ENCODE data around the gene HAPLN3. TPM values are rescaled to one million over a fixed set of nuclear protein-coding genes. Genes with fewer than 3 reads are reported as not detected.
A peak's percentile ranks its signal among the peaks of the same experiment; 100 is the strongest.

Gene HAPLN3
- polyA plus RNA-seq, 1 of the 3 experiments (the other 2 are of a cell fraction): 9.7 TPM

DNA sequence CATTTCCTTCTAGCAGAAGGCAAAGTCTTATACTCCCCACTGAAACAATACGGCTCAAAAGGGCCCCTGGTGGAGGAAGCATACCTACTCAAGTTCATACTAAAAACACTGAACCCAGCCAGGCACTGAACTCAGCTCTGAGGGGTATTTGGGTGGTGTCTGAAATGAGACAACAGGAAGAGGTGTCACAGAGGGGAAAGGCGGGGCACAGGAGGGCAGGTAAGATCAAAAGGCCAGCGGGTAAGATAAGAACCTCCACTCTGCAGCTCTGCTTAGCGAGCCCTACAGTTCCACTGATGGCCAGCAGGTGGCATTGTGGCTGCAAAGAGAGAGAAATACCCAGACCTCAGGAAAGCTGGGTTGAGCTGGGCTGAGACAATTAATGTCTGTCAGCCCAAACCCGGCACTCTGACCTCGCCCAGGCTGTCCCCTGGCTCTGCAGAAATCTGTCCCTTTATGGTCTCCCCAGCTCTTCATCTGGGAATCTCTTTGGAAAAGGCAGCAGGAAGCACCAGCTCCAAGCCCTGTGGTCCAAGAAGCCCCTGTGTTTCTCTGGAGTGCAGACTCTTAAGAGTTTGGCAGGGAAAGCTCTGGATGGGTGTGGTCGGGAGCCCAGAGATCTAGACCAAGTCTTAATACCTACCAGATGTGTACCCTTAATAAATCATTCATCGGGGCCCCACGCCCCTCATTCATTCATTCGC is 9.4 kb upstream of the HAPLN3 start (continued):
- TF ChIP-seq RAD21 (IDR thresholded peaks at IDR 0.05; ENCODE audit: low read length) (peak; percentile 88), TAF1 (IDR thresholded peaks at IDR 0.05; ENCODE audit: borderline replicate concordance, low read depth, low read length) (no peak), RXRA (IDR thresholded peaks at IDR 0.05; ENCODE audit: borderline replicate concordance, low read depth) (no peak)

DNA sequence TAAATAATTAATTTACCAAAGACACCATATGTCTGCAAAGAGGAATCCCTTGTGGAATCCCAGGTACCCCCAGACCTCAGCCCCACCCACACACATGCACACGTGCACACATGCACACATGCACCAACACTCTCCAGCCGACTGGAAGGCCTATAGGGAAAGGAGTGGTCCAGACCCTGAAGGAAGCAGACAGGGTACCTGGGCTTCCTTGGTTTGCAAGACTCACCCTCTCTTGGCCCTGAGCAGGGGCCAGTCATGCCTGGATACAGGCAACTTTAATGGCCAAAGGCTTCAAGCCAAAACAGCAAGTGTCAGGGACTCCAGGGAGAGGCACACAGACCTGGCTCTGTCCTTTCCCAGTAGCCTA is 8.9 kb upstream of the HAPLN3 start:
- H3K4me2 ChIP-seq: no peak overlapping the region
- TF ChIP-seq JUND (IDR thresholded peaks at IDR 0.05) (no peak), YY1 (IDR thresholded peaks at IDR 0.05; ENCODE audit: low read depth) (no peak), TCF12 (IDR thresholded peaks at IDR 0.05) (no peak)
- peaks cover 3 to 26% of the 10 kb centered on the region in 2 experiments for H3K36me3 ChIP-seq (replicated peaks in 1 of 2; ENCODE audit: control insufficient read depth in 1 of 2, insufficient read depth in 2 of 2, low read length in 1 of 2)
- no peaks in the 10 kb centered on the region for H3K79me2 ChIP-seq (ENCODE audit: insufficient read depth)
- no peaks in the 10 kb centered on the region; a peak in 1 of 4 replicates for H3K4me1 ChIP-seq (ENCODE audit: control insufficient read depth in 1 of 2, insufficient read depth in 2 of 2, low read depth in 1 of 2, low read length in 1 of 2)
- H3K9me2 ChIP-seq: no peaks in the 10 kb centered on the region
- DNase-seq: no peak
- 94% methylated on average over 2 of the region's 2 CpGs for WGBS (ENCODE audit: low lambda C conversion rate)
- CTCF ChIA-PET: interaction anchor here (0.5 to 4.5 kb wide), 62 partner anchors 8 to 445 kb away, joined by 3 to 48 read pairs (median 5); partner anchors contain the start of gene FANCI
- no peaks in the 10 kb centered on the region for H3K27me3 ChIP-seq (ENCODE audit: insufficient read depth)
- no peaks in the 10 kb centered on the region for H3K9me3 ChIP-seq
- POLR2A ChIA-PET: interaction anchor here (0.6 to 1.3 kb wide), 3 partner anchors 111 to 114 kb away, joined by 3 to 7 read pairs (median 3); no protein-coding TSS in a partner anchor
- H2AFZ ChIP-seq (ENCODE audit: low read depth): no peak overlapping the region
- H3K4me3 ChIP-seq (ENCODE audit: low read depth in 2 of 2, low read length in 1 of 2): no peak overlapping the region
- no peak overlapping the region for H3K27ac ChIP-seq (ENCODE audit: low read depth in 2 of 2, low read length in 1 of 2)
- H4K20me1 ChIP-seq (ENCODE audit: insufficient read depth): no peaks in the 10 kb centered on the region
- no peaks in the 10 kb centered on the region for H3F3A ChIP-seq (replicated peaks; ENCODE audit: insufficient read depth)
- no peak overlapping the region for H3K9ac ChIP-seq

- no peaks in the 10 kb centered on the region for H3F3A ChIP-seq (replicated peaks; ENCODE audit: insufficient read depth)
- no peaks in the 10 kb centered on the region for H3K9me3 ChIP-seq
- H3K4me1 ChIP-seq (ENCODE audit: control insufficient read depth in 1 of 2, insufficient read depth in 2 of 2, low read depth in 1 of 2, low read length in 1 of 2): peaks cover 0 to under 1% of the 10 kb centered on the region in 2 experiments; a peak in 1 of 4 replicates
- no peak overlapping the region for H2AFZ ChIP-seq (ENCODE audit: low read depth)
- peaks cover 3 to 18% of the 10 kb centered on the region in 2 experiments for H3K36me3 ChIP-seq (replicated peaks in 1 of 2; ENCODE audit: control insufficient read depth in 1 of 2, insufficient read depth in 2 of 2, low read length in 1 of 2)
- no peaks in the 10 kb centered on the region for H4K20me1 ChIP-seq (ENCODE audit: insufficient read depth)
- H3K79me2 ChIP-seq (ENCODE audit: insufficient read depth): no peaks in the 10 kb centered on the region
- no peak for DNase-seq
- H3K9me2 ChIP-seq: no peaks in the 10 kb centered on the region
- ChIA-PET CTCF (interaction anchor here (1.0 to 4.5 kb wide), 9 partner anchors 9 to 278 kb away, joined by 3 to 48 read pairs (median 4); no protein-coding TSS in a partner anchor), POLR2A (no interaction called here)
- no peak overlapping the region for H3K4me2 ChIP-seq
- H3K27me3 ChIP-seq (ENCODE audit: insufficient read depth): no peaks in the 10 kb centered on the region
- H3K9ac ChIP-seq: no peak overlapping the region
- WGBS (ENCODE audit: low lambda C conversion rate): 90% methylated on average over 2 of the region's 2 CpGs
- no peak overlapping the region for H3K4me3 ChIP-seq (ENCODE audit: low read depth in 2 of 2, low read length in 1 of 2)
- H3K27ac ChIP-seq (ENCODE audit: low read depth in 2 of 2, low read length in 1 of 2): no peak overlapping the region
- no peak for TF ChIP-seq MXI1 (IDR thresholded peaks at IDR 0.05; ENCODE audit: low read depth, low read length)
- TF ChIP-seq EP300 (IDR thresholded peaks at IDR 0.05; ENCODE audit: borderline replicate concordance in 1 of 2, low read depth in 1 of 2, low read length in 1 of 2): no peak
- no peak for TF ChIP-seq TEAD4 (IDR thresholded peaks at IDR 0.05; ENCODE audit: borderline replicate concordance, insufficient read depth)
- TF ChIP-seq, protein P1, sequence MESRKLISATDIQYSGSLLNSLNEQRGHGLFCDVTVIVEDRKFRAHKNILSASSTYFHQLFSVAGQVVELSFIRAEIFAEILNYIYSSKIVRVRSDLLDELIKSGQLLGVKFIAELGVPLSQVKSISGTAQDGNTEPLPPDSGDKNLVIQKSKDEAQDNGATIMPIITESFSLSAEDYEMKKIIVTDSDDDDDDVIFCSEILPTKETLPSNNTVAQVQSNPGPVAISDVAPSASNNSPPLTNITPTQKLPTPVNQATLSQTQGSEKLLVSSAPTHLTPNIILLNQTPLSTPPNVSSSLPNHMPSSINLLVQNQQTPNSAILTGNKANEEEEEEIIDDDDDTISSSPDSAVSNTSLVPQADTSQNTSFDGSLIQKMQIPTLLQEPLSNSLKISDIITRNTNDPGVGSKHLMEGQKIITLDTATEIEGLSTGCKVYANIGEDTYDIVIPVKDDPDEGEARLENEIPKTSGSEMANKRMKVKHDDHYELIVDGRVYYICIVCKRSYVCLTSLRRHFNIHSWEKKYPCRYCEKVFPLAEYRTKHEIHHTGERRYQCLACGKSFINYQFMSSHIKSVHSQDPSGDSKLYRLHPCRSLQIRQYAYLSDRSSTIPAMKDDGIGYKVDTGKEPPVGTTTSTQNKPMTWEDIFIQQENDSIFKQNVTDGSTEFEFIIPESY (IDR thresholded peaks at IDR 0.05; ENCODE audit: borderline replicate concordance, low read depth): no peak
- no peak for TF ChIP-seq SMC3 (IDR thresholded peaks at IDR 0.05; ENCODE audit: low read depth, low read length)
- TF ChIP-seq EZH2phosphoT487 (IDR thresholded peaks at IDR 0.05; ENCODE audit: borderline replicate concordance, low read depth): no peak
- no peak for TF ChIP-seq FOSL2 (IDR thresholded peaks at IDR 0.05; ENCODE audit: borderline replicate concordance, low read depth)
Observed at GRCh38 chr15:88902846-88903245, 7.5 kb upstream of the HAPLN3 start.

Data from SK-N-SH (cell line).